GM12801 (cell line): ENCODE data around the gene RYR1.

Source experiments
- CTCF ChIP-seq: IDR thresholded peaks from one replicate; pipeline ENCODE4 v1.5.1; 2011; ENCODE audit warnings: control low read depth; ENCODE audit not compliant: insufficient read length; ENCODE audit errors: extremely low read depth

RYR1 gene

GRCh38 chr19:38522915-38523314, 89.4 kb downstream of the RYR1 start:
- no peak for TF ChIP-seq CTCF

- no peak for TF ChIP-seq CTCF
Observed at GRCh38 chr19:38523319-38523718, 89.8 kb downstream of the RYR1 start.

- no peak for TF ChIP-seq CTCF
Observed at GRCh38 chr19:38524369-38524768, 90.9 kb downstream of the RYR1 start.

- TF ChIP-seq CTCF: no peak
Observed at GRCh38 chr19:38524994-38525634, 91.6 kb downstream of the RYR1 start.

GRCh38 chr19:38526430-38526829, 92.9 kb downstream of the RYR1 start:
- no peak for TF ChIP-seq CTCF

- TF ChIP-seq CTCF: no peak
Observed at GRCh38 chr19:38527466-38528136, 94.1 kb downstream of the RYR1 start.

GRCh38 chr19:38528213-38528755, 94.8 kb downstream of the RYR1 start:
- no peak for TF ChIP-seq CTCF
